Naive thymus-derived CD4-positive, alpha-beta T cell (primary cell): ENCODE data around the gene STYXL2. TPM values are rescaled to one million over a fixed set of nuclear protein-coding genes. Genes with fewer than 3 reads are reported as not detected.

Source experiments
- ATAC-seq: fragments of 150-1000 bp; cut with Tn5 transposase; 2 replicates; pipeline ENCODE4 v1.10.0; 2021; ENCODE audit warnings: mild to moderate bottlenecking, moderate library complexity
- CTCF ChIA-PET: fragments of 350-600 bp; sonication (Branson Sonifier 250); formaldehyde crosslinking; loops from one replicate; lab custom pipeline; 2021; ENCODE audit warnings: antibody characterized with exemption; lab: Charles Lee
- POLR2A ChIA-PET: fragments of 350-600 bp; sonication (Branson Sonifier 250); formaldehyde crosslinking; loops from one replicate; lab custom pipeline; 2021; ENCODE audit warnings: antibody characterized with exemption, inconsistent platforms; lab: Charles Lee
- DNase-seq, 9 donors: peaks; one replicate each; pipeline versions ENCODE4 v3.0.0 to v3.0.0-alpha.2; 2020 to 2022; ENCODE audit warnings: mixed read lengths in 1 of 9
- H3K27ac ChIP-seq: one replicate; pipeline ENCODE4 v1.7.0; 2013; ENCODE audit warnings: mild to moderate bottlenecking, low read depth, low read length, moderate library complexity
- H3K27me3 ChIP-seq, 2 donors: one replicate each; pipeline ENCODE4 v1.7.0; 2013; ENCODE audit warnings: low read length in 2 of 2, mild to moderate bottlenecking in 2 of 2, moderate library complexity in 2 of 2; ENCODE audit not compliant: control insufficient read depth in 2 of 2, insufficient read depth in 2 of 2
- H3K36me3 ChIP-seq, 3 experiments: 1 replicate in 2 of 3; 2 replicates in 1 of 3; pipeline ENCODE4 v1.7.0; 2013; ENCODE audit warnings: low read length in 3 of 3, mild to moderate bottlenecking in 3 of 3, moderate library complexity in 1 of 3; ENCODE audit not compliant: insufficient read depth in 3 of 3, control insufficient read depth in 2 of 3
- H3K4me1 ChIP-seq, 2 donors: one replicate each; pipeline ENCODE4 v1.7.0; 2013; ENCODE audit warnings: low read length in 2 of 2, mild to moderate bottlenecking in 2 of 2, moderate library complexity in 1 of 2; ENCODE audit not compliant: control insufficient read depth in 2 of 2, insufficient read depth in 2 of 2
- H3K4me3 ChIP-seq: 2 replicates; pipeline ENCODE4 v1.7.0; 2013; ENCODE audit warnings: mild to moderate bottlenecking, low read length
- H3K9me3 ChIP-seq, 3 experiments: 1 replicate in 2 of 3; 2 replicates in 1 of 3; pipeline ENCODE4 v1.7.0; 2013; ENCODE audit warnings: low read length in 3 of 3; ENCODE audit not compliant: control insufficient read depth in 2 of 3
- H3K27ac Mint-ChIP-seq, 9 donors: one replicate each; pipeline ENCODE4 v1.8.0; 2020 to 2022; ENCODE audit warnings: mixed read lengths in 9 of 9, mild to moderate bottlenecking in 8 of 9, moderate library complexity in 5 of 9, inconsistent platforms in 2 of 9
- H3K27me3 Mint-ChIP-seq, 5 donors: one replicate each; pipeline ENCODE4 v1.8.0; 2021 to 2022; ENCODE audit warnings: mixed read lengths in 5 of 5, mild to moderate bottlenecking in 1 of 5
- H3K36me3 Mint-ChIP-seq, 5 donors: one replicate each; pipeline ENCODE4 v1.8.0; 2020 to 2022; ENCODE audit warnings: mixed read lengths in 5 of 5, mild to moderate bottlenecking in 3 of 5, inconsistent platforms in 1 of 5
- H3K4me1 Mint-ChIP-seq, 7 donors: one replicate each; pipeline ENCODE4 v1.8.0; 2020 to 2022; ENCODE audit warnings: mixed read lengths in 7 of 7, mild to moderate bottlenecking in 3 of 7, inconsistent platforms in 1 of 7
- H3K4me3 Mint-ChIP-seq, 10 donors: one replicate each; pipeline ENCODE4 v1.8.0; 2020 to 2022; ENCODE audit warnings: mild to moderate bottlenecking in 10 of 10, mixed read lengths in 10 of 10, moderate library complexity in 6 of 10, inconsistent platforms in 2 of 10
- H3K9me3 Mint-ChIP-seq, 11 donors: one replicate each; pipeline ENCODE4 v1.8.0; 2020 to 2022; ENCODE audit warnings: mixed read lengths in 11 of 11, mild to moderate bottlenecking in 4 of 11, inconsistent platforms in 1 of 11, moderate library complexity in 1 of 11
- intact Hi-C, 2 donors: fragments of 100-400 bp; cut with micrococcal nuclease; formaldehyde crosslinking; loops; one replicate each; pipeline ENCODE4 v1.15.1; 2023
- polyA plus RNA-seq, 2 donors: library from polyadenylated mRNA; unstranded; fragments of 300-500 nt; fragmentation: Illumina TruSeq; gene quantifications; one replicate each; pipeline ENCODE4 v1.2.3, GENCODE V29; 2021
- total RNA-seq, 6 experiments: library from RNA in 5 of 6; stranded (reverse) in 5 of 6; gene quantifications; 1 replicate in 5 of 6; 2 replicates in 1 of 6; pipeline ENCODE4 v1.2.3 and lab custom pipeline; 2021 to 2026

The STYXL2 gene
- total and polyA plus RNA-seq, 7 experiments from 2014 or later: not detected

GRCh38 chr1:167111868-167112709, 18.2 kb downstream of the STYXL2 start:
- POLR2A ChIA-PET: interaction anchor here (0.7 to 1.5 kb wide), 2 partner anchors 21 to 822 kb away, joined by 5 read pairs; partner anchors contain the start of gene GPA33
- CTCF ChIA-PET: interaction anchor here (0.5 to 1.3 kb wide), 3 partner anchors 13 to 46 kb away, joined by 3 to 7 read pairs (median 3); partner anchors contain the start of gene GPA33
- H3K4me3 ChIP-seq: no peak overlapping the region
- peaks cover 0 to 24% of the 10 kb centered on the region in 2 donors for H3K4me1 ChIP-seq
- ATAC-seq (no peak), DNase-seq (no peak)
- Mint-ChIP-seq H3K4me1 (peaks cover 29 to 57% (median 46%) of the 10 kb centered on the region in 7 donors), H3K27me3 (peaks cover 0 to 16% (median 0%) of the 10 kb centered on the region in 5 donors), H3K36me3 (peaks cover 0 to 23% (median 4%) of the 10 kb centered on the region in 5 donors), H3K4me3 (peak overlapping the region in 1 of 10 donors; percentile 19), H3K9me3 (peaks cover 5 to 27% (median 7%) of the 10 kb centered on the region in 11 donors), H3K27ac (peak overlapping the region in 5 of 9 donors; percentile 4 to 88 (median 27))
- peaks cover 0 to 8% (median 7%) of the 10 kb centered on the region in 3 experiments for H3K9me3 ChIP-seq
- H3K27me3 ChIP-seq: no peaks in the 10 kb centered on the region
- intact Hi-C loops: no loop called here
- no peaks in the 10 kb centered on the region for H3K36me3 ChIP-seq
- no peak overlapping the region for H3K27ac ChIP-seq

DNA sequence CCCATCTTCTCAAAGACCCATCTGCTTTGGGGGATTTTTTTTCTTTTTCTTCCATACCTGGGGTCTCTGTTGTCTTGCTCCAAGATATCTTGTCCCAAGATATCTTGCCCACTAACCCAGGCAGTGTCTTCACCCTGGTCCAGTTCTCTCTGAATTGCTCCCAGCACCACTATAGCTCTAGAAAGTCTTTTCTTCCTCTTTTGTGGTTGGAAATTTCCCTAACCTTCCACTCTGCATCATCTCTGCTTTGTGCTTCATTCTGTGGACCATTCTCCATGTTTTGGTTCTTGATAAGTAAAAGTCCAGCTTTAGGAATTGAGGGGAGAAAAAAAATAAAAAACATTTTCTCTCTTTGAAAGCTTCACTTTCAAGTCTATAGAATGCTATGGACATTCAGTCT, 20.9 kb downstream of the STYXL2 start:
- peaks cover 0 to 7% (median 7%) of the 10 kb centered on the region in 3 experiments for H3K9me3 ChIP-seq
- peak overlapping the region in 4 of 9 donors; percentile 1 to 53 (median 26) for H3K27ac Mint-ChIP-seq
- H3K27me3 Mint-ChIP-seq: peaks cover 0 to 16% (median 0%) of the 10 kb centered on the region in 5 donors
- peaks cover 16 to 36% (median 26%) of the 10 kb centered on the region in 7 donors for H3K4me1 Mint-ChIP-seq
- CTCF ChIA-PET: interaction anchor here (0.9 to 1.9 kb wide), 3 partner anchors 24 to 105 kb away, joined by 3 to 5 read pairs (median 3); partner anchors contain the start of gene GPA33
- H3K4me3 ChIP-seq: no peak overlapping the region
- POLR2A ChIA-PET: interaction anchor here (1.3 kb wide), 1 partner anchor 24 kb away, joined by 3 read pairs; no protein-coding TSS in a partner anchor
- no peaks in the 10 kb centered on the region for H3K27me3 ChIP-seq
- no peaks in the 10 kb centered on the region for H3K36me3 ChIP-seq
- peaks cover 3 to 18% (median 7%) of the 10 kb centered on the region in 11 donors for H3K9me3 Mint-ChIP-seq
- ATAC-seq: peak; percentile 47
- H3K36me3 Mint-ChIP-seq: peaks cover 0 to 11% (median 4%) of the 10 kb centered on the region in 5 donors
- no peak overlapping the region for H3K27ac ChIP-seq
- intact Hi-C loops: no loop called here
- peaks cover 0 to 10% of the 10 kb centered on the region in 2 donors for H3K4me1 ChIP-seq
- DNase-seq: no peak
- H3K4me3 Mint-ChIP-seq: no peak overlapping the region

- H3K36me3 ChIP-seq: no peaks in the 10 kb centered on the region
- ATAC-seq (no peak), DNase-seq (no peak)
- no peak overlapping the region for H3K4me3 ChIP-seq
- intact Hi-C loops: no loop called here
- Mint-ChIP-seq H3K9me3 (peaks cover 0 to 8% (median 5%) of the 10 kb centered on the region in 11 donors), H3K27me3 (peaks cover 0 to 16% (median 0%) of the 10 kb centered on the region in 5 donors), H3K4me1 (peaks cover 8 to 32% (median 19%) of the 10 kb centered on the region in 7 donors), H3K36me3 (peaks cover 0 to 4% (median 2%) of the 10 kb centered on the region in 5 donors), H3K4me3 (no peak overlapping the region), H3K27ac (peak overlapping the region in 2 of 9 donors; percentile 1 to 44)
- ChIA-PET CTCF (interaction anchor here (0.9 to 1.9 kb wide), 3 partner anchors 25 to 49 kb away, joined by 3 to 5 read pairs (median 3); partner anchors contain the start of gene GPA33), POLR2A (interaction anchor here (1.3 kb wide), 1 partner anchor 25 kb away, joined by 3 read pairs; no protein-coding TSS in a partner anchor)
- no peak overlapping the region for H3K27ac ChIP-seq
- peaks cover 0 to under 1% of the 10 kb centered on the region in 2 donors for H3K4me1 ChIP-seq
- H3K27me3 ChIP-seq: no peaks in the 10 kb centered on the region
- no peaks in the 10 kb centered on the region for H3K9me3 ChIP-seq
Measured at GRCh38 chr1:167115655-167116054, 21.8 kb downstream of the STYXL2 start.

- Histone ChIP-seq H3K36me3 (no peaks in the 10 kb centered on the region), H3K4me1 (no peaks in the 10 kb centered on the region), H3K27ac (no peak overlapping the region), H3K27me3 (no peaks in the 10 kb centered on the region), H3K4me3 (no peak overlapping the region), H3K9me3 (no peaks in the 10 kb centered on the region)
- Mint-ChIP-seq H3K4me1 (peaks cover 5 to 27% (median 18%) of the 10 kb centered on the region in 7 donors), H3K9me3 (peaks cover 0 to 3% (median under 1%) of the 10 kb centered on the region in 11 donors), H3K36me3 (peaks cover 0 to under 1% (median 0%) of the 10 kb centered on the region in 5 donors), H3K27ac (peak overlapping the region in 1 of 9 donors; percentile 60), H3K27me3 (peaks cover 0 to 13% (median 0%) of the 10 kb centered on the region in 5 donors), H3K4me3 (no peak overlapping the region)
- CTCF ChIA-PET: interaction anchor here (0.9 to 1.9 kb wide), 3 partner anchors 26 to 49 kb away, joined by 3 to 5 read pairs (median 3); partner anchors contain the start of gene GPA33
- intact Hi-C loops: no loop called here
- POLR2A ChIA-PET: interaction anchor here (1.3 kb wide), 1 partner anchor 25 kb away, joined by 3 read pairs; no protein-coding TSS in a partner anchor
- no peak for DNase-seq
- no peak for ATAC-seq
Measured at GRCh38 chr1:167116174-167116573, 22.3 kb downstream of the STYXL2 start.

DNA sequence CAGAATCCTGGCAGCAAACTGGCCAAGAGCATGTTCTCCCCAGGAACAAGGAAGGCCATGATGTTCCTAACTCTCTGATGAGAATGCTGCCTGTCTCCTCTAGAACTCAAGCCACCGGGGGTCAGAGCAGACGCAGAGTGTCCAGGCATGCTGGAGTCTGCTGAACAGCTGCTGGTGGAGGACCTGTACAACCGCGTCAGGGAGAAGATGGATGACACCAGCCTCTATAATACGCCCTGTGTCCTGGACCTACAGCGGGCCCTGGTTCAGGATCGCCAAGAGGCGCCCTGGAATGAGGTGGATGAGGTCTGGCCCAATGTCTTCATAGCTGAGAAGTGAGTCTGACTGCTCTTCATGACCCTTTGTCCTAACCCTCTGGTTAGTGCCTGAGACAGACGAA, 23.4 kb downstream of the STYXL2 start:
- intact Hi-C loops: no loop called here
- H3K27ac ChIP-seq: no peak overlapping the region
- H3K4me3 ChIP-seq: no peak overlapping the region
- Mint-ChIP-seq H3K36me3 (no peaks in the 10 kb centered on the region), H3K9me3 (peaks cover 0 to 2% (median 0%) of the 10 kb centered on the region in 11 donors), H3K4me1 (peaks cover 6 to 18% (median 10%) of the 10 kb centered on the region in 7 donors), H3K27me3 (peaks cover 0 to 12% (median 0%) of the 10 kb centered on the region in 5 donors), H3K27ac (peak overlapping the region in 1 of 9 donors; percentile 26), H3K4me3 (no peak overlapping the region)
- H3K9me3 ChIP-seq: no peaks in the 10 kb centered on the region
- ChIA-PET CTCF (interaction anchor here (1.7 to 1.8 kb wide), 2 partner anchors 56 to 207 kb away, joined by 5 to 8 read pairs; no protein-coding TSS in a partner anchor), POLR2A (no interaction called here)
- ATAC-seq (no peak), DNase-seq (no peak)
- H3K27me3 ChIP-seq: no peaks in the 10 kb centered on the region
- peaks cover 0 to 8% of the 10 kb centered on the region in 2 donors for H3K4me1 ChIP-seq
- no peaks in the 10 kb centered on the region for H3K36me3 ChIP-seq

GRCh38 chr1:167118188-167118587, 24.3 kb downstream of the STYXL2 start:
- H3K9me3 Mint-ChIP-seq: no peaks in the 10 kb centered on the region
- peaks cover 6 to 15% (median 10%) of the 10 kb centered on the region in 7 donors for H3K4me1 Mint-ChIP-seq
- Histone ChIP-seq H3K36me3 (no peaks in the 10 kb centered on the region), H3K27me3 (no peaks in the 10 kb centered on the region), H3K9me3 (no peaks in the 10 kb centered on the region), H3K4me3 (no peak overlapping the region), H3K27ac (no peak overlapping the region), H3K4me1 (peaks cover 0 to 8% of the 10 kb centered on the region in 2 donors)
- DNase-seq (no peak), ATAC-seq (no peak)
- peaks cover 0 to 9% (median 0%) of the 10 kb centered on the region in 5 donors for H3K27me3 Mint-ChIP-seq
- ChIA-PET POLR2A (interaction anchor here (0.6 to 1.2 kb wide), 5 partner anchors 14 to 75 kb away, joined by 3 to 5 read pairs (median 3); no protein-coding TSS in a partner anchor), CTCF (interaction anchor here (0.6 to 1.8 kb wide), 4 partner anchors 54 to 335 kb away, joined by 4 to 8 read pairs (median 5); no protein-coding TSS in a partner anchor)
- H3K27ac Mint-ChIP-seq: no peak overlapping the region
- intact Hi-C loops: no loop called here
- H3K36me3 Mint-ChIP-seq: no peaks in the 10 kb centered on the region
- no peak overlapping the region for H3K4me3 Mint-ChIP-seq
